ENCODE results near the gene KCNK3. TPM values are rescaled to one million over a fixed set of nuclear protein-coding genes. Genes with fewer than 3 reads are reported as not detected.

KCNK3 gene
- under 0.01 TPM in 2 replicates for total RNA-seq

GRCh38 chr2:26692279-26692896 is at the start of gene KCNK3:
TSS of gene KCNK3 (plus strand) at chr2:26692722. CDS start at chr2:26692876, 154 bp downstream.

GRCh38 chr2:26764078-26764887 is 71.8 kb downstream of the KCNK3 start, which contains the start of gene SLC35F6:
TSS of gene SLC35F6 (plus strand) at chr2:26764284. CDS start at chr2:26764350, 66 bp downstream.

Other genes with a start within 250 kb of the KCNK3 start
- 2.5 and 45.7 TPM in 2 replicates for gene OTOF, start 214.6 kb upstream of the KCNK3 start, total RNA-seq
- gene CIB4, start 51.4 kb upstream of the KCNK3 start, total RNA-seq, result not detected in 2 replicates
- 45.3 and 56.0 TPM in 2 replicates for gene SLC35F6, start 71.6 kb downstream of the KCNK3 start, total RNA-seq
- 2.2 and 3.4 TPM in 2 replicates for gene CENPA, start 93.3 kb downstream of the KCNK3 start, total RNA-seq
- gene DPYSL5, start 155.4 kb downstream of the KCNK3 start, total RNA-seq, result not detected in 2 replicates